Suprapubic skin (tissue), 3 donors: ENCODE results near the gene HSPA13.

Experiments used
- CTCF ChIP-seq, 2 donors: fragments of 200-600 bp in 1 of 2; fragments of 450-650 bp in 1 of 2; sonication (generic) in 1 of 2; IDR thresholded peaks; one replicate each; pipeline ENCODE4 v1.5.1; 2016 to 2019; ENCODE audit warnings: antibody characterized with exemption in 2 of 2, mild to moderate bottlenecking in 1 of 2, moderate library complexity in 1 of 2
- EP300 ChIP-seq: sonication (generic); formaldehyde crosslinking; IDR thresholded peaks from one replicate; pipeline ENCODE4 v1.6.1; 2017; ENCODE audit warnings: antibody characterized with exemption
- POLR2A ChIP-seq, 2 donors: fragments of 450-650 bp; IDR thresholded peaks; one replicate each; pipeline ENCODE4 v1.6.1; 2017; ENCODE audit warnings: antibody characterized with exemption in 2 of 2, mild to moderate bottlenecking in 2 of 2, moderate library complexity in 2 of 2

- TF ChIP-seq POLR2A (IDR thresholded peaks at IDR 0.05) (no peak), CTCF (IDR thresholded peaks at IDR 0.05) (no peak), EP300 (no peak)
These were observed 18.3 kb upstream of the HSPA13 start for GRCh38 chr21:14401217-14401616.
